ENCODE results near the gene RFX4.

RFX4 gene

DNA sequence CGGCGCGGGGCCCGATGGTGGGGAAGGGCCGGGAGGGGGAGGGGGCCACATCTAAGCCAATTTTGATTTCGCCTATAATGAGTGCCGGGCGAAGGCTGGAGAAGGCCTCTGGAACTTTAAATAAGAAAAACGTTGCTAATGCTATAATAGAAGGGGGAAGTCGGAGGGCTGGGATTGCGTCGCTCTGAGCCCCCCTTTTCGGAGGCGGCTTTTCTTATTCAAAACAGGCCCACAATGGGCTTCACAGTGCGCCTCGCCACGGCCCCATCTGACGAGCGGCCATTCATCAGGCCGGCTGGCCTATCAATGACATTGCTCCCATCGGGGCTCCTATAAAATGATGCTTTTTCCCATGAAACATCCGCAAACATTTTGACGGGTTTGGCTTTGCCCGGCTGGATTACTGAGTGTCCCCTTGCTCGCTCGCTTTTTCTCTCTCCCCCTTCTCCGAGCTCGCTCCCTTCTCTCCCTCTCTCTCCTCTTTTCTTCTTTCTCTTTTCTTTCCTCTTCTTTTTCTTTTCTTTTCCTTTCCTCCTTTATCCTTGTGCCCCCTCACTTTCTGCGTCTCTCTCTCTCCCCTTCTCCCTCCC lies at the start of gene RFX4:
Gene RFX4 (plus strand): TSS at position 364 of the 590 bp plus-strand sequence. CDS start 317 bp downstream, outside the sequence.
- Histone ChIP-seq H4K20me1 (ENCODE audit: insufficient read depth, low read length, poor library complexity, severe bottlenecking) (no peaks in the 10 kb centered on the region), H3F3A (ENCODE audit: low read depth) (no peaks in the 10 kb centered on the region), H2AFZ (ENCODE audit: low read length) (no peak within 1 kb of the TSS), H3K27me3 (ENCODE audit: insufficient read depth, low read length, poor library complexity, severe bottlenecking) (no peaks in the 10 kb centered on the region), H3K36me3 (ENCODE audit: insufficient read depth, low read length) (no peaks in the 10 kb centered on the region), H3K4me3 (ENCODE audit: low read length, poor library complexity, severe bottlenecking) (no peak within 1 kb of the TSS), H3K79me2 (ENCODE audit: insufficient read depth, low read length) (no peaks in the 10 kb centered on the region), H3K9ac (ENCODE audit: low read depth, low read length, poor library complexity, severe bottlenecking) (no peak within 1 kb of the TSS), H3K4me1 (ENCODE audit: insufficient read depth, low read length, poor library complexity, severe bottlenecking) (no peaks in the 10 kb centered on the region), H3K4me2 (ENCODE audit: low read depth, low read length, poor library complexity, severe bottlenecking) (no peak within 1 kb of the TSS), H3K9me2 (replicated peaks; ENCODE audit: low read depth, low read length) (no peaks in the 10 kb centered on the region), H3K9me3 (ENCODE audit: insufficient read depth, low read depth, low read length) (no peaks in the 10 kb centered on the region)
- TF ChIP-seq EZH2phosphoT487 (IDR thresholded peaks at IDR 0.05; ENCODE audit: borderline replicate concordance) = no peak

DNA sequence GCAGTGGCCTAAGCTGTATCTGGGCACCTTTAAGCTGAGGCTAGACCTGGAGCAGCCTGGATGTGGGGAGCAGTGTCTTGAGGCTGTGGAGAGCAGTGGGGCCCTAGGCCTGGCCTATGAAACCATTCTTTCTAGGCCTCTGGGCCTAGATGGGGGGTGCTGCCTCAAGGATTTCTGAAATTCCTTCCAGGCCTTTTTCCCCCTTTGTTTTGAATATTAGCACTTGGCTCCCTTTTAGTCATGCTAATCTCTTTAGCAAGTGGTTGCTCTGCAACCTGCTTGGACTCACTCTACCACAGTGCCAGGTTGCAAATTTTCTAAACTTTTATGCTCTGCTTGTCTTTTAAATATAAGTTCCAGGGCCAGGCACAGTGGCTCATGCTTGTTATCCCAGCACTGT lies 41.6 kb upstream of the RFX4 start:
- Histone ChIP-seq H4K20me1 (ENCODE audit: insufficient read depth, low read length, poor library complexity, severe bottlenecking) (no peaks in the 10 kb centered on the region), H3K4me1 (ENCODE audit: insufficient read depth, low read length, poor library complexity, severe bottlenecking) (no peaks in the 10 kb centered on the region), H3K9ac (ENCODE audit: low read depth, low read length, poor library complexity, severe bottlenecking) (no peak overlapping the region), H3F3A (ENCODE audit: low read depth) (no peaks in the 10 kb centered on the region), H3K79me2 (ENCODE audit: insufficient read depth, low read length) (no peaks in the 10 kb centered on the region), H3K9me3 (ENCODE audit: insufficient read depth, low read depth, low read length) (no peaks in the 10 kb centered on the region; the same call in 1 of the 2 replicates), H3K36me3 (ENCODE audit: insufficient read depth, low read length) (no peaks in the 10 kb centered on the region), H3K9me2 (replicated peaks; ENCODE audit: low read depth, low read length) (no peaks in the 10 kb centered on the region), H2AFZ (ENCODE audit: low read length) (no peak overlapping the region), H3K4me2 (ENCODE audit: low read depth, low read length, poor library complexity, severe bottlenecking) (no peak overlapping the region), H3K4me3 (ENCODE audit: low read length, poor library complexity, severe bottlenecking) (no peak overlapping the region), H3K27me3 (ENCODE audit: insufficient read depth, low read length, poor library complexity, severe bottlenecking) (no peaks in the 10 kb centered on the region)
- no peak for TF ChIP-seq EZH2phosphoT487 (IDR thresholded peaks at IDR 0.05; ENCODE audit: borderline replicate concordance)
- TF ChIP-seq, protein P1, sequence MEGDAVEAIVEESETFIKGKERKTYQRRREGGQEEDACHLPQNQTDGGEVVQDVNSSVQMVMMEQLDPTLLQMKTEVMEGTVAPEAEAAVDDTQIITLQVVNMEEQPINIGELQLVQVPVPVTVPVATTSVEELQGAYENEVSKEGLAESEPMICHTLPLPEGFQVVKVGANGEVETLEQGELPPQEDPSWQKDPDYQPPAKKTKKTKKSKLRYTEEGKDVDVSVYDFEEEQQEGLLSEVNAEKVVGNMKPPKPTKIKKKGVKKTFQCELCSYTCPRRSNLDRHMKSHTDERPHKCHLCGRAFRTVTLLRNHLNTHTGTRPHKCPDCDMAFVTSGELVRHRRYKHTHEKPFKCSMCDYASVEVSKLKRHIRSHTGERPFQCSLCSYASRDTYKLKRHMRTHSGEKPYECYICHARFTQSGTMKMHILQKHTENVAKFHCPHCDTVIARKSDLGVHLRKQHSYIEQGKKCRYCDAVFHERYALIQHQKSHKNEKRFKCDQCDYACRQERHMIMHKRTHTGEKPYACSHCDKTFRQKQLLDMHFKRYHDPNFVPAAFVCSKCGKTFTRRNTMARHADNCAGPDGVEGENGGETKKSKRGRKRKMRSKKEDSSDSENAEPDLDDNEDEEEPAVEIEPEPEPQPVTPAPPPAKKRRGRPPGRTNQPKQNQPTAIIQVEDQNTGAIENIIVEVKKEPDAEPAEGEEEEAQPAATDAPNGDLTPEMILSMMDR (conservative IDR thresholded peaks at IDR 0.05; ENCODE audit: low read length) = no peak

GRCh38 chr12:106551410-106551809 lies 31.4 kb upstream of the RFX4 start:
- no peaks in the 10 kb centered on the region for H3F3A ChIP-seq (ENCODE audit: low read depth)
- no peaks in the 10 kb centered on the region for H3K27me3 ChIP-seq (ENCODE audit: insufficient read depth, low read length, poor library complexity, severe bottlenecking)
- no peak for TF ChIP-seq EZH2phosphoT487 (IDR thresholded peaks at IDR 0.05; ENCODE audit: borderline replicate concordance)
- TF ChIP-seq, protein P1 (conservative IDR thresholded peaks at IDR 0.05; ENCODE audit: low read length) = no peak
- no peaks in the 10 kb centered on the region for H4K20me1 ChIP-seq (ENCODE audit: insufficient read depth, low read length, poor library complexity, severe bottlenecking)
- no peak overlapping the region for H3K4me3 ChIP-seq (ENCODE audit: low read length, poor library complexity, severe bottlenecking)
- no peak overlapping the region for H3K4me2 ChIP-seq (ENCODE audit: low read depth, low read length, poor library complexity, severe bottlenecking)
- H3K9me3 ChIP-seq (ENCODE audit: insufficient read depth, low read depth, low read length) = no peaks in the 10 kb centered on the region
- H3K9me2 ChIP-seq (replicated peaks; ENCODE audit: low read depth, low read length) = no peaks in the 10 kb centered on the region
- no peak overlapping the region for H3K9ac ChIP-seq (ENCODE audit: low read depth, low read length, poor library complexity, severe bottlenecking)
- H3K79me2 ChIP-seq (ENCODE audit: insufficient read depth, low read length) = no peaks in the 10 kb centered on the region
- H2AFZ ChIP-seq (ENCODE audit: low read length) = no peak overlapping the region
- H3K4me1 ChIP-seq (ENCODE audit: insufficient read depth, low read length, poor library complexity, severe bottlenecking) = no peaks in the 10 kb centered on the region
- H3K36me3 ChIP-seq (ENCODE audit: insufficient read depth, low read length) = no peaks in the 10 kb centered on the region

GRCh38 chr12:106552228-106552627 lies 30.6 kb upstream of the RFX4 start:
- no peaks in the 10 kb centered on the region for H3K4me1 ChIP-seq (ENCODE audit: insufficient read depth, low read length, poor library complexity, severe bottlenecking)
- no peaks in the 10 kb centered on the region for H3K27me3 ChIP-seq (ENCODE audit: insufficient read depth, low read length, poor library complexity, severe bottlenecking)
- H3K4me3 ChIP-seq (ENCODE audit: low read length, poor library complexity, severe bottlenecking) = no peak overlapping the region
- no peak overlapping the region for H3K9ac ChIP-seq (ENCODE audit: low read depth, low read length, poor library complexity, severe bottlenecking)
- H2AFZ ChIP-seq (ENCODE audit: low read length) = no peak overlapping the region
- H3K4me2 ChIP-seq (ENCODE audit: low read depth, low read length, poor library complexity, severe bottlenecking) = no peak overlapping the region
- H3K36me3 ChIP-seq (ENCODE audit: insufficient read depth, low read length) = no peaks in the 10 kb centered on the region
- no peaks in the 10 kb centered on the region for H3K79me2 ChIP-seq (ENCODE audit: insufficient read depth, low read length)
- TF ChIP-seq, protein P1 (conservative IDR thresholded peaks at IDR 0.05; ENCODE audit: low read length) = no peak
- TF ChIP-seq EZH2phosphoT487 (IDR thresholded peaks at IDR 0.05; ENCODE audit: borderline replicate concordance) = no peak
- H3K9me3 ChIP-seq (ENCODE audit: insufficient read depth, low read depth, low read length) = no peaks in the 10 kb centered on the region
- no peaks in the 10 kb centered on the region for H3K9me2 ChIP-seq (replicated peaks; ENCODE audit: low read depth, low read length)
- no peaks in the 10 kb centered on the region for H4K20me1 ChIP-seq (ENCODE audit: insufficient read depth, low read length, poor library complexity, severe bottlenecking)
- no peaks in the 10 kb centered on the region for H3F3A ChIP-seq (ENCODE audit: low read depth)

All from Loucy (cell line).